ENCODE data around the gene TNIP1. TPM values are rescaled to one million over a fixed set of nuclear protein-coding genes. Genes with fewer than 3 reads are reported as not detected.

TNIP1 gene
- total RNA-seq, 1 donor from 2014 or later, result 63.6 TPM

DNA sequence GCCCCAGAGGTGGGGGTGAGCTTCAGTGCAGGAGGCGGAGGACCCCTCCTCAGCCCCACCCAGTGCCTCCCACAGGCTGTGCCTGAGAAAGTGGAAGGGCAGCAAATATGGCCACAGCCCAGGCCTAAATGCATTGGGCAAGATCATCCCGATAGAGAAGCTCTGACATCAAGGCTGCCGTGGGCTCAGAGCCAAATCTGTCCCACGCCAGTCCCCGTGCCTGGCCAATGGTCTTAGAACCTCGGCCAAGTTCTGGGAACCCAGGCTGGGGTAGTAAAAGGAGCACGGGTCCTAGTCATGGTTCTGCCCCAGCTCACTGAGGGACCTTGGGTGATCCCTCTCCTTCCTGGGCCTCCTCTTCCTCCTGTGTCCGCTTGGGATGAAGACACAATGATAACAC, 27.7 kb upstream of the TNIP1 start:
- Mint-ChIP-seq H3K27ac (no peak overlapping the region), H3K27me3 (no peaks in the 10 kb centered on the region), H3K4me1 (ENCODE audit: unreplicated experiment) (no peaks in the 10 kb centered on the region), H3K9me3 (no peaks in the 10 kb centered on the region), H3K4me3 (no peak overlapping the region), H3K36me3 (peaks cover 13% of the 10 kb centered on the region)
- no peak for DNase-seq (ENCODE audit: extremely low spot score, unreplicated experiment)
- TF ChIP-seq, protein P1, sequence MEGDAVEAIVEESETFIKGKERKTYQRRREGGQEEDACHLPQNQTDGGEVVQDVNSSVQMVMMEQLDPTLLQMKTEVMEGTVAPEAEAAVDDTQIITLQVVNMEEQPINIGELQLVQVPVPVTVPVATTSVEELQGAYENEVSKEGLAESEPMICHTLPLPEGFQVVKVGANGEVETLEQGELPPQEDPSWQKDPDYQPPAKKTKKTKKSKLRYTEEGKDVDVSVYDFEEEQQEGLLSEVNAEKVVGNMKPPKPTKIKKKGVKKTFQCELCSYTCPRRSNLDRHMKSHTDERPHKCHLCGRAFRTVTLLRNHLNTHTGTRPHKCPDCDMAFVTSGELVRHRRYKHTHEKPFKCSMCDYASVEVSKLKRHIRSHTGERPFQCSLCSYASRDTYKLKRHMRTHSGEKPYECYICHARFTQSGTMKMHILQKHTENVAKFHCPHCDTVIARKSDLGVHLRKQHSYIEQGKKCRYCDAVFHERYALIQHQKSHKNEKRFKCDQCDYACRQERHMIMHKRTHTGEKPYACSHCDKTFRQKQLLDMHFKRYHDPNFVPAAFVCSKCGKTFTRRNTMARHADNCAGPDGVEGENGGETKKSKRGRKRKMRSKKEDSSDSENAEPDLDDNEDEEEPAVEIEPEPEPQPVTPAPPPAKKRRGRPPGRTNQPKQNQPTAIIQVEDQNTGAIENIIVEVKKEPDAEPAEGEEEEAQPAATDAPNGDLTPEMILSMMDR (conservative IDR thresholded peaks at IDR 0.05), result no peak

DNA sequence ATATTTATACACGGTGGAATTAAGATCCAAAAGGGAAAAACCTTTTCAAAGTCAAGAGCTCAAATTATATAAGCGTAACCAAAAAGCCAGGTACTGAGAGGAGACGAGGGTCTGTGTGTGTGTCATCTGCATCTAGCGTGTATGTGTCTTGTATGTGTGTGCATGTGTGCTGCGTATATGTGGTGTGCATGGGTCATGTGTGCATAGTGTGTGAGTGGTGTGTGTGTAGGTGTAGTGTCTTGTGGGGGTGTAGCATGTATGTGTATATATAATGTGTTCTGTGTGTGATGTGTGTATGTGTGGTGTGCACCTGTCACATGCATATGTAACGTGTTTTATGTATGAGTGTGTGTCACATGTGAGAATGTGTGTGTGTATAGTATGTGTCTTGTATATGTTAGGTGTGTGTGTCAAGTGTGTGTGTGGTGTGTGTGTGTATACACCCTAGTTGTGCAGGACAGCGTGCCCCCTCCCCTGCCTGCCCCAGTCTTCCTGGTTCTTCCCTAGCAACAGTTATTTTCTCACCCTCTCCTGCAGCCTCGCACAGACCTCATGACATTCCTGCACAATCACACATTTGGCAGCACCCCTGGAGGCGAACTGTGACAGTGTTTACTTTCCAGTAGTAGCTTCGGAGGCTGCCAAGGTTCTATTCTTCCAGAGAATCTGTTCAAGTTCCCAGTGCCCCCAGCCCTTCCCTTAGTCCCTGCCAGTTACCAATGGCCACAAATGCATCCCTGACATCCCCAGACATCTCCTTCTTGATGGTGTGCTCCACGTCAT, 27.1 kb upstream of the TNIP1 start:
- H3K36me3 Mint-ChIP-seq, result peaks cover 13% of the 10 kb centered on the region
- no peak for DNase-seq (ENCODE audit: extremely low spot score, unreplicated experiment)

DNA sequence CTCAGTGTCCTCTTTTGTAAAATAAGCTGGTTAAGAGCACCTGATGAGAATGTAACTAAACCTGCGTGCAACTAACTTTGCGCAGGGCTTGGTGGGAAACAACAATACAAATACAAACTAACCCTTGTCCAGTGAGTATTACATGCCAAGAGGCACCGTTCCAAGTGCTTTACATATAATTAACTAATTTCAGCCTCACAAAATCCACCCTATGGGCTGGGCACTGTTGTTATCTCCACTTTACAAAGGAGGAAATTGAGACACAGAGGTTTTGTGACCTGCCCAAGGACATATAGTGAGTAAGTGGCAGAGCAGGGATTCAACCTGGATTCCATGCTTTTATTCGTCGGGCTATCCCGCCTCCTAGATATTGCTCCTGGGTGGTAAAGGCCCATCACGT, 26.2 kb upstream of the TNIP1 start:
- TF ChIP-seq, protein P1 (conservative IDR thresholded peaks at IDR 0.05), result no peak
- Mint-ChIP-seq H3K27me3 (no peaks in the 10 kb centered on the region), H3K4me3 (no peak overlapping the region), H3K36me3 (peaks cover 13% of the 10 kb centered on the region), H3K9me3 (no peaks in the 10 kb centered on the region), H3K27ac (no peak overlapping the region), H3K4me1 (ENCODE audit: unreplicated experiment) (no peaks in the 10 kb centered on the region)
- DNase-seq (ENCODE audit: extremely low spot score, unreplicated experiment), result no peak

More for the DNA sequence above, 27.1 kb upstream of the TNIP1 start:
- Mint-ChIP-seq H3K4me3 (no peak overlapping the region), H3K9me3 (no peaks in the 10 kb centered on the region), H3K27me3 (no peaks in the 10 kb centered on the region), H3K27ac (no peak overlapping the region), H3K4me1 (ENCODE audit: unreplicated experiment) (no peaks in the 10 kb centered on the region)
- TF ChIP-seq, protein P1 (conservative IDR thresholded peaks at IDR 0.05), result no peak

DNA sequence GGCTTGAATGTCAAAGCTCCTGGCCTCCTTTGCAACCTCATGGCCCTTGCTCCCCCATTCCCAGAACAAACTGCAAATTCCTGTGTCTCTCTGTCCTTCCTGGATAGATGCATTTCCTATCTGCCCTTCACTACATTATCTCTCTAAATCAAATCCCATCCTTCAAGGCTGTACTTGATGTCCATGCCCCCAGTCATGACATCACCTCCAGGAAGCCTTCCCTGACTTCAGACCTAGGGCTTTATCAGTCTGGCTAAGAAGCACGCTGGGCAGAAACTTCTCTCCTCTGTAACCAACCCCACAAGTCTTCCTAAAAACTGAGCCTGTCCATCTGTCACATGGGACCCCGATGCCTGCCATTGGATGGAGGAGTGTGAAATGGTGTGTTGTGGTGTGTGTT, 25.7 kb upstream of the TNIP1 start:
- no peaks in the 10 kb centered on the region for H3K4me1 Mint-ChIP-seq (ENCODE audit: unreplicated experiment)
- H3K27ac Mint-ChIP-seq, result no peak overlapping the region
- H3K4me3 Mint-ChIP-seq, result no peak overlapping the region
- TF ChIP-seq, protein P1 (conservative IDR thresholded peaks at IDR 0.05), result no peak
- no peak for DNase-seq (ENCODE audit: extremely low spot score, unreplicated experiment)
- H3K27me3 Mint-ChIP-seq, result no peaks in the 10 kb centered on the region
- no peaks in the 10 kb centered on the region for H3K9me3 Mint-ChIP-seq
- peaks cover 13% of the 10 kb centered on the region for H3K36me3 Mint-ChIP-seq

DNA sequence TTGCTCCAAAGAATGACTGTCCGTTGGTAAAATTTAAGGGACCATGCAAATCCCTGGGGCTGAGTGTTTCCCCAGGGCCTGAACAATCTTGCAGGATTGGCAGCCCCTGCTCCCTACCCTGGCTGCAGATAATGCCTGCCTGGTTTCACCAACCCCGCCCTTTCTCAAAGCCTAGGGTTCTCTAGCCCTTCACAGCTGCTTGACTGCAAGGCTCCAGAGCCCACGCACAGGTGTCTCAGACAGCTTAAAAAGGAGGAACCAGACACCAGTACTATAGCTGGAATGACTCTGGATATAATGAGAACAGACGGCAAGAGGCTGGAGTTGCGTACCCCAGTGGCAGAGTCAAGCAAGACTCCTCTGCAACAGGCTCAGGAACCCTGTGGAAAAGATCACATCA, 25.2 kb upstream of the TNIP1 start:
- Mint-ChIP-seq H3K4me3 (no peak overlapping the region), H3K27ac (no peak overlapping the region), H3K27me3 (no peaks in the 10 kb centered on the region), H3K9me3 (no peaks in the 10 kb centered on the region), H3K4me1 (ENCODE audit: unreplicated experiment) (no peaks in the 10 kb centered on the region), H3K36me3 (peaks cover 13% of the 10 kb centered on the region)
- DNase-seq (ENCODE audit: extremely low spot score, unreplicated experiment), result no peak
- TF ChIP-seq, protein P1 (conservative IDR thresholded peaks at IDR 0.05), result no peak

All from type B pancreatic cell (in vitro differentiated cells).